Muscle of arm (tissue), 12 donors: ENCODE measurements around the gene FADS6. TPM values are rescaled to one million over a fixed set of nuclear protein-coding genes. Genes with fewer than 3 reads are reported as not detected.

ENCODE experiments used
- DNase-seq: peaks from one replicate; pipeline ENCODE4 v3.0.0-alpha.2; 2013
- polyA plus RNA-seq, 12 donors: library from polyadenylated mRNA; unstranded; fragments of 120-200 nt; gene quantifications; one replicate each; pipeline ENCODE4 v1.2.1, GENCODE V29; 2013; ENCODE audit not compliant: insufficient read length in 12 of 12

Gene FADS6
- polyA plus RNA-seq, 12 donors: 0.07 to 2.7 (median 0.37) TPM; not detected in 7

DNA sequence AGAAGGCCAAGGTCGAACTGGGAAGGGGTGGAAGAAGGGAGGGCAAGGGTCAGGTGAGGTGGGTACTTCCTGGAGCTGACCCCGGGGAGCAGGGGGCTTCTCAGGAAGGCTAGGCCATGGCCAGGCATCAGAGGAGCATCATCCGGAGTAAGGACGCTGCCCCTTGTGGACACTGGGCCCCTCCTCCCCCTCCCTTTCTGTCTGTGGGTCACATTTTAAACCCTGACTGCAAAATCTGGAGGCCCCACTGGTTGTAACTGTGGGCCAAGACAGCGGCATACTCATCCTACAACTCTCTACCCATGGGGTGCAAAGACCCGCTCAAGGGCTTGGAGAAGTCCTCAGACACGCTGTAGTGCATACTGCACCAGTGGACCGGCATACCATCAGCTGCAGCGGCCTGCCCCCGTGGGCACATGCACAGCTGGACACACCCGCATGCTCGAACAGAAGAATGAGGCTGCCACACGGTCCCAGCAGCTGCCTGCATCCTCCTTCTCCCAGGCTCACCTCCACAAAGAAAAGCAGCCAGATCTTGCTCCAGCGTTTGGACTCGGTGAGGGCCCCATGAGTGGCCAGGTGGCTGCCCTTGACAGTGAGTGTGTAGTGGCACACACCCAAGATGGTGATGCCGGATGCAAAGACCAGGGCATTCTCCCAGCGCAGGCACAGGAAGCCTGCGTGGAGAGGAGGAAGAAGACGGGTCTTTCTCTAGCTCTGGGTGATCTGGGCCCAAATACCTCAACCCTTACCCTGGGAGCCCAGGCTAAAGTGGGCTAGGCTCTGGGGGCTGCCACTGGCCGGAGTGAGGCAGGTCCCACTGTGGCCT, 1.2 kb downstream of the FADS6 start:
- DNase-seq: no peak

DNA sequence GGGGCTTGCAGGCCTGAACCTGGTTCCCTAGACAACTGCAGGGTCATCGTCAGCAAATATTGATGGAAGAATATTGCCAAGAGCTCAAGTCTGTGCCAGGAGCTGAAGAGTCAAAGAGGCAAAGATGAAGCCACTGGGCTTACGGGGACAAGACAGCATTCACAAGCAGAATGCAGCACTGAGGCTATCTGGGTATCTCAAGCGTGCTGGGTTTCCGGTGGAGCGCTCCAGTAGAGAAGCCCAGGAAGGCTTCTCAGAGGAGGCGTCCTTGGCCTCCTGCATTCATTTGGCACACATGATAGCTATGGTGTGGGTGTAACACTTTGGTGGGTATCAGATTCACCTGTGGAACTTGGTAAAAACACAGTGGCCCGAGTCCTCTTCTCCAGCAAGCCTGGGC, 2.9 kb downstream of the FADS6 start:
- no peak for DNase-seq

DNA sequence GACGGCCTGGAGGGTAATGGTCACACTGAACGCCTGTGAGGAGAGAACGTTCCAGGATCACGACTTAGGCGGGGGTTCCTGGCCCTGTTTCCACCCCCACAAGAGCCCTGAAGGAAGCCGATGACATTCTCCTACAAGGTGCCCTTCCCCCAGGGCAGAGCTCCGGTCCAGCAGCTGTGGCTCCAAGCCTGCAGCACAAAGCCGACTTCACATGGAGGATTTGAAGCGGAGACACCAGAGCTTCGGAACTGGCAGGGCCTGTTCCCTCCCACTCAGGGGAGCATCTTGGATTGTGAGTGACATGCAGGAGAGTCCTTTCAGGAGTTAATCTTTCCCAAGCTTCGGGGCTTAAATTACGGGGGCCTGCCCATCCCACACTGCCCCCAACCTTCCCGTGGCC, 5.0 kb downstream of the FADS6 start:
- no peak for DNase-seq

DNA sequence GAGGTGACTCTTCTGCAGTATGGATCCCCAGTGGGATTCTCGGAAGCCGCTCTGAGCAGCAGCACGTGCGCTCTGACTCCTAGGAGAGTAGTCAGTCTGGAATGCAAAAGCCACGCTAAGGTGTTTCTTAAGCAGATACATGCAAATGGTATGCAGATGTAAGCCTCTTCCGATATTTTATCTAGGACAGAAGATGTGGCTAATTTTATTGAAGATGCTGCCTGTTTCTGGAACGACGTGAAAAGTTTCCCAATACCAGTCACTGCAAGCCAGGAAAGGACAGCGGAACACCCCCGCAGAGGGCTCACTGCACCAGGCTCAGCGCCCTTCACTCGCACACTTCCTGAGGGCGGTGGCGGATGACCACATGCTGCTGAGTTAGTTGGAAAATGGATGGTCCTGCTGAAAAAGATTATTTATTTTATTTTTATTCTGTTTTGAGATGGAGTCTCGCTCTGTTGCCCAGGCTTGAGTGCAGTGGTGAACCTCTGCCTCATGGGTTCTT, 10.1 kb downstream of the FADS6 start:
- no peak for DNase-seq

DNA sequence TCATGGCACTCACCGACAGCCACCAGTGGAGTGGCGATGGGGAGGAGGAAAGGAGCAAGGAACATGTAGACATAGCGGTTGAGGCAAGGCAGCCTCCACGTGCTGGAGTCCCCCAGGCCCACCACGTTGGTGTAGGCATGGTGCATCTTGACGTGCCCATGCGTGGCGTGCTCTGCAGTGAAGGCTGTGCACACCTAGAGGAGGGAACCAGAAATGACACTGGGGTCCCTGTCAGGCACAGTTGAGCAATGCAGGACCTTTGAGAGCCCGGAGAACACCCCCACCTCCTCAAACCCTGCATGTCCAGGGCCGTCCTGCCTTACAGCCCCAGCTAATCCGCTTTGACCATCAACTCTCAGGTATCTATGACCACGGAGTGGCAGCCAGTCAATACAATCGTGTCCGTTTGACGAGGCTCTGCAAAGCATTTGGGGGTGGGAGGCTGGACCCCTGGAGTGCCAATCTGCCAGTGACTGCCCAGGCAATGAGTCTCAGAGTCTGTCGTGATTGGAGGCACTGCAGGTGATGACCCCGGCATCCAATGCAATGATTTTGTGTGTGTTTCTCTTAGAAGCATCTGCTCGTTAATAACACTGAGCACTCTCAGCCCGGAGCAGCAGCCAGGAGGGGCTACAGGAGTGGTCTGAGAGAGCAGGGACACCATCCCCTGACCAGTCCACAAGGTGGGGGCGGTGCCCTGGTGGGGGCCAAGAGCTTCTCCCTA, 10.8 kb downstream of the FADS6 start:
- no peak for DNase-seq

DNA sequence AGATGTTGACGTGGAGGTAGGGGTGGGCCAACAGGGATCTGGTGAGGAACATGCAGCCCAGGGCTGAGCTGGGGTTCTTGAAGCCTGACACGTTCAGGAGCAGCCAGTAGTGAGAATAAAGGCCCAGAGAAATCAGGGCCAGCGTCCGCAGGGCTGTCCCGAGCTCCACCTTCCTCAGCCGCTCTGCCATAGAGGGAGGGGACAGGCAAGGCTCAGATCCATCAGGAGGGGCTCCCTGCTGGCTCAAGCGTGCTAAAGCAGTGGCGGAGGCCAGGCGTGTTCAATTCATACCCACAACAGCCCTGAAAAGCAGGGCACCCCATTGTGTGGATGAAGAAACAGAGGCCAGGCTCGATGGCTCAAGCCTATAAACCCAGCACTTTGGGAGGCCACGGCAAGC, 12.4 kb downstream of the FADS6 start:
- DNase-seq: no peak

DNA sequence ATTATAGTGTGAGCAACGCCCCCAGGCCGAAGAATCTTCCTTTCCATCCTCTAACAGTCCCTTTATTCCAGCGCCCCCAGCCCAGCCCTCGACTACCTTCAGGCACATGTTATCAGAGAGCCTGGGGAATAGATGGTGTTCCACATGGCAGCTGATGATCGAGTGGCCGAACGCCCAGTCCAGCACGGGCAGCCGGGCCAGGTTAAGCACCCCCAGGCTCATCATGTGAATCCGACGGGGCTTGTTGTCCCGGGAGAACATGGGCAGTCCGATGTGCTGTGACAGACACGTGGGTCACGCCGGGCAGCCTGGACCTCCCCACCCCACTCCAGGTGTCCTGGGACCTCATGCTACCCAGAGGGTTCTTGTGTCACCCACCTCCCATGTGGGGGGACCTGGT, 14.1 kb downstream of the FADS6 start:
- no peak for DNase-seq

DNA sequence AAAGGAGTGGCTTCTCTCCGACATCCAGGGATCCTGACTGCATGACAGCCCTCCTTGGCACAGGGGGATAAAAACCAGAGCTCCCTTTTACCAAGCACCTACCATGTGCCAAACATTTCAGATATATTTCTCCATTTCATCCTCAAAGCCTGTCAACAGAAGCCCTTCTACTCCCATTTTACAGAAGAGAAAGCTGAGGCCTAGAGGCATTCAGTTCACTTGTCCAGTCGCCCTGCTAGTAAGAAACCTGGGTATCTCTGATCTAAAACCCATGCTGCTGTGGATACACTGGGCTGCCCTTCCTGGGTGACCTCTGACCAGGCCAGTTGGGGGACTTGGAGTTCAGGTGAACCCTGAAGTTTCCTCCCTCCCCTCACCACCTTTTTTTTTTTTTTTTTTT, 14.8 kb downstream of the FADS6 start:
- no peak for DNase-seq

DNA sequence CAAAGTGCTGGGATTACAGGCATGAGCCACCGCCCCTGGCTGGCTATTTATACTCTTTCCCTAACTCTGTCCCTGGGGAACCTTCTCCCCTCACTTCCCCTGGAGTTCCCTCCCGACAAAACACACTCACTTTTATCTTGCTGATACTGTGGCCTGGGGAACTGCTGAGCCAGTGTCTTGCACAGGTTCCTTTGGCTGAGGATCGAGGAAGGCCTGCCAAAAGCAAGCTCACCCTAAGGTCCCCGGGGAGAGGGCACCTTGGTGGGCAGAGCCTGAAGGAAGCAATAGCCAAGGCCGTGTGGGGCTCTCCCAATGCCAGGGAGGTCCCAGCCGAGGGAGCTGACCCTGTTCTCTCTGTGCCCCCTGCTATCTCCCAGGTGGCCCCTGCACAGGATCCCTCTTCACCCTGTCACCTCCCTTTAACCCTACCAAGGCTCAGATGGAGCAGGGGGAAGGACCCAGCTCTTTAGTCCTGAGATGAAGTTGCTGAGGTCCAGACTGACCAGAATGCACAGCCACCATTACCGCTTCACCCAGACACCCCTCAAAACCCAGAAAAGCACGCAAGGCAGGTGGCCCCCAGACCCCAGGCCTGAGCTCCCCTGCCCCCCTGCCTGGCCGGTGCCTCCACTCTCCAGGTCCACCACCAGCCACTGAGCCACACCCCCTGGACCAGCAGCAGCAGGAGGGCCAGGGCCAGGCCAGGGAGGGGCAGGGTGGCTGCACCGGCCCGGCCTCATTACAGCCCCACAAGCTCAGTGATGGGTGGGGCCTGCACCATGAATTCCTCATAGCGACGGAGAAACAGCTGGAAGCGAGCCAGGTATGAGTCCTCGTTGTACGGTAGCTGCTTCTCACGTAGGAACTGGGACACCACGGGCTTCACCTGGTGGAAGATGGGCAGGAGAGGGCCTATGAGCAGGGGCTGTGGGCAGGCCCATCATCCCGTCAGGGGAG, 15.6 kb downstream of the FADS6 start:
- no peak for DNase-seq

DNA sequence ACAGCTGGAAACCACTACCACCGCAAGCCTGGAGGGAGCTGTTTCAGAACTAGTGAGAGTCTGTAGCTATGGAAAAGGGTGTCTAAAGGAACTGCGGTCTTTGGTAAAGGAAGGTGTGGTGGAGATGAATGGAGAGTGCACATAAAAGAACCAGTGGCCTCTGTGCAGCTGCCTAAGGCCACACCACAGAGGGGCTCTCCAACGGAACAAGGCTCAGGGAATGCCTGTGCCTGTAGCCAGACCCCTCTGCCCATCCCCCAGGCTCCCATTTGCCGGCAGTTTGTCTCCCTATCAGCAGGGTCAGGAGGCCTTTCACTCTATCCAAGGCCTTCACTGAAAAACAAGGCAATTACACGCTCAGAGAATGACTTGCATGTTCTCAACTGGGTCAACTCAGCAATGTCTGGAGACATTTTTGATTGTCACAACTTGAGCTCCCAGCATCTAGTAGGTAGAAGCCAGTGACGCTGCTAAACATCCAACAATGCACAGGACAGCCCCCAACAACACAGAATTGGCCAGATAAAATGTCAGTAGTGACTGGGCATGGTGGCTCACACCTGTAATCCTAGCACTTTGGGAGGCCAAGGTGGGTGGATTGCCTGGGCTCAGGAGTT, 17.3 kb downstream of the FADS6 start:
- DNase-seq: no peak

DNA sequence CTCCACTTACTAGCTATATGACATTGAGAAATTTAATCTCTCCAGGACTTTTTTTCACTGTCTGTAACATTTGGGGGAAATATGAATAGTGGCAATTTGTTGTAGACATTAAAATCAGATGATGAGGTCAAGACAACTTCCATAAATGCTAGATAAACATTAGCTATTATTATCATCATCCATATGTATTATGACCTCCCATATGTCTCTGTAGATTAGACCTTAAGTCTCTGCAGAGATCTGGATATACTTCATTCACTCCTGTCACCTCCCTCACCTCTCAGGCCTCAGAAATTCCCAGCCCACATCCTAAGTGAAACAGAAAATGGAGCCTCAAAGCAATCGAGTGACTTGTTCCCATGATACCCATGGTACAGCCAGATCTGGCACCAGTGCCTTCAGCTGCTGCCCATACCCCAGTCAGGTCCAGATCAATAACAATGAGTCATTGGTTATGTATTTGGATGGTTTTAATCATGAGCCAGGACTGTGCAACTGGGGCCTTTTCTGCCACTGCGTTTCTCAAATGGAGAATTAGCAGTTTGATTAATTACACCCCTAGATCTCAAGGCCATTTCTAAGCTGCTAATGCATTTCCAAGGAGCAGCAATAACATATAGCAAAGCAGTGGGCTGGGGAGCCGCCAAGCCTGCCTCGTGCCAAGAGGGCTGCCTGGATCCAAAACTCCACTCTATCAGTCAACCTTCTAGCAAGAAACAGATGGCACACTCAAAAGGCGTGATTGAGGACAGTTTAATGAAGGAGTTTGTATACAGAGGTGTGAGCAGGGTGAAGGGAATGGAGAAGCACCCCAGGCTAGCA, 18.1 kb downstream of the FADS6 start:
- DNase-seq: no peak

DNA sequence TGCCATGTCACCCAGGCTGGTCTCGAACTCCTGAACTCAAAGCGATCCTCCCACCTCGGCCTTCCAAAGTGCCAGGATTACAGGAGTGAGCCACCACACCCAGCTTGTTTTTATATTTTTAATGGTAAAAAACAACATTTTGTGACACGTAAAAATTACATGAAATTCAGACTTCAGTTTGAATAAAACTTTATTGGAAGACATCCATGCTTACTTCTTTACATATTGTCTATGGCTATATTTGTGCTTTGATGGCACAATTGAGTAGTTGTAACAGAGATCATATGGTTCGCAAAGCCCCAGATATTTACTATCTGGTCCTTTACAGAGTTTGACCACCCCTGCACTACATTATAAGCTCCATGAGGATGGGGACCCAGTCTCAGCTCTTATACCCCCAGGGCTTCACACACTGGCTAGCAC, 18.8 kb downstream of the FADS6 start:
- no peak for DNase-seq

DNA sequence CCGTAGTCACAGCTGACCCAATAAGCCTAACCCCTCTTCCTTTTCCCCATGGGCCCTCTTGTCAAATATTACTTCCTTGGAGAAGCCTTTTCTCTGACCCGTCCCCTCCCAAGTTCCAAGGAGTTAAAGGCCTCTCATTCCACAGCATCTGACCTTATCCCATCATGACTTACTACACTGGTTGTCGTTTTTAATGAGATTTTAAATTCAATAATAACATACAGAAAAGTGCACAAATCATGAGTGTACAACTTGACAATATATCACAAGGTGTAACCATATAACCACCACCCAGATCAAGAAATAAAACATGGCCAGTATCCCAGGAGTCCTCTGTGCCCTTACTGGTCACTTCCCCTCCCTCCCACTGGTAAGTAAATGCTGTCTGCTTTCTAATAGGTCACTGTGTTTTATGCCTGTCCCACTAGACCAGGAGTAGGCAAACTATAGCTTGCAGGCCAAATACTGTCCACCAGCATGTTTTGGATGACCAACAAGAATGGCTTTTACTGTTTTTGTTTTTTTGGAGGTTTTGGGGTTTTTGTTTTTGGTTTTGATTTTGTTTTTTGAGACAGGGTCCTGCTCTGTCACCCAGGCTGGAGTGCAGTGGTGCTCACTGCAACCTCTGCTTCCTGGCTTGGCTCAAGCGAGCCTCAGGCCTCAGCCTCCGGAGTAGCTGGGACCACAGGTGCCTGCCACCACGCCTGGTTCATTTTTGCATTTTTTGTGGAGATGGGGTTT, 19.4 kb downstream of the FADS6 start:
- no peak for DNase-seq

DNA sequence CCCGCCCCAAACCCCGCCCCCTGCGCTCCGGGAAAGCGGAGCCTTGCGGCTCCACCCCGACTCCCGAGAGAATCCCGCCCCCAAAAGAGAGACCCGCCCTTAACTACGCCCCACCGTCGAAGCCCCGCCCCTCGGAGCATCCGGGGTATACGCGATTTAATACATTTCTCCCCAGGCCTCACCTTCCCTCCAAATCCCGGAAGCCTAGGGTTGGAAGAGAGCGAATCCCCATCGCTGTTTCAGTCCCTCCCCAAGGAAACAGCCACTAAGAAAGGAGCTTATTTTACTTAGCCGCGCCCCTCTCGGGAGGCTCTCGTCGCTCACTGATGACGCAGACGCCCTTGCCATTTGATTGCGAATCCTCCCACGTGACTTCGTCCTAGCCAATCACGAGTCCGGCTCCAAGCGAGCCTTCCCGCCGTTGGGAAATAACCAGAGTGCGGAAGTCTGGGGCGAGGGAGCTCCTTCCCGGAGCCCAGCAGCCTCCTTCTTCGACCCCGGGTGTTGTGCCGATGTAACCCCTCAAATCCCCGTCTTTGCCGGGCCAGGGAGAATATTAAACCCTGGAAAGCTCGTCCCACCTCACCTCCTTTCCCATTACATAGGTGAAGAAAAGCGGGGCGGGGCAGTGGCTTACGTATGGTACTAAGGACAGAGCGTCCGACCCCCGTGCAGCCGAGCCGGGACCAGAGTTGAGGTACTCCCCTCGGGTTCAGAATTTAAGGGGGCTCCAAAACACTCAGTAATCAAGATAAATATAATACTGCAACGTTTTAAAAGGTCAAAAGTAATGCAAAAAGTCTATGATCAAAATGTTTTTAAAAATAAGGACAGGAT, 20.2 kb downstream of the FADS6 start:
- DNase-seq: peak; percentile 100

DNA sequence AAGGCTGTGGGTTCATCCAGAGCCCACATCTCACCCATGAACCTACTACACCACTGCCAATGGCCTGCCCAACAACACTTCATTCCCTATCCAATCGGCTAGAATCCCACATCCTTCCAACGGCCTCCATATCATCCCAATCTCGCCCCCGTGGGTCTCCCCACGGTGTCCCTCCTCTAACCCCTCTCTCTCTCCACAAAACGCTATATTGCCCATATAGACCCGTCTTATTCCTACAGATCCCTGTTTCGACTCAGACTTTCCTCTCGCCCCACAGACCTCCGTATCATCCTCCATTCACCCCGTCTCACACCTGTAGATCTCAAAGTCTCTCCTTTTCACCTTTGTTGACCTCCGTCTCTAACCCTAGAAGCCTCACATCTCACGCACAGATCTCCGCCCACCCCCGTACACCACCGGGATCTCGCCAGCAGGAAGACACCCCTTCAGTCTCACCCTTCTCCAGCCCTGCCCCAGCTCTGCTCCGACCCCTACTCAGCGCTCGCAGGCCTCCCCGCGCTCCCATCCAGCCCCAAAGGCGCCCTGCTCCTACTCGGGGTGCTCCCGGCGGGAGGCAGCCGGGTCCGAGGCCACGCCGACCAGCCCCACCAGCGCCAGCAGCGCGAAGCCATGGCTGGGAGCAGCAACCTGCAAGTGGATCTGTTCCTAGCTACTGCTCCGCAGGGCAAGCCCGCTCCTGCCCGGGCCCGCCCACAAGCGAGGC, 21.0 kb downstream of the FADS6 start, which contains the start of gene FDXR:
Gene FDXR (minus strand): TSS at position 682 of the 724 bp plus-strand sequence. CDS start 50 bp downstream, at position 632.
- DNase-seq: no peak

DNA sequence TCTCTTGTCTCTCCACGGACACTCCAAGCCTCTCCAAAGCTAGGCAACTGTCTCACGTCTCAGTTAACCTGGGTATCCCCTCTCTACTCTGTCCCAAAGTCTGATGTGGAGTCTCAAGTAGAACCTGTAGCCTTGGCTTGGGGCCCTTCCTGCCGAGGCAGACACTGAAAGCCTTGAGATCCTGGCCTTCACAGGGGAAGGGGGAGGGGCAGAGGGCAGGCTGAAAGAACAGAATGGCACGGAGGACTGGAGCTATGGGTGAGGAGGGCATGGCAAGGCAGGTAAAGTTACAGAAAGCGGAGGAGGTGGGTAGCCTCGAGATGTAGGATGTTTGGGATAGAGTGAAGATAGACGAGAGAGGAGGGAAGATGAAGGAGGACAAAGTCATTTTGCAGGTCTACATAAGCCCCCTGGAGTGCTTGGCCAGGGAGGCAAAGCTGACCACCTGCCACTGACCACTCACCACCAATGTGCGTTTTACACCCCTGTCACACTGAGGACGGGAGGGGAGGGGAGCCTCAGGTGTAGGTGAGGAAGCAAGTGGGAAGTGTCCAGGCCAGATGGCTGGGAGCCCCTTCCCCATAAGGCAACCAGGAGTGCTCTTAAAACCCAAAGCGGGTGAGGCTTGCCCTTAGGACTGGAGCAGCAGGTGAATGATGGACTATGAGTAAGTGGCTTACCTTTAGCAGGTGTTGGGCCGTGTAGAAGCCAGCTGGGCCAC, 21.9 kb downstream of the FADS6 start:
- no peak for DNase-seq

DNA sequence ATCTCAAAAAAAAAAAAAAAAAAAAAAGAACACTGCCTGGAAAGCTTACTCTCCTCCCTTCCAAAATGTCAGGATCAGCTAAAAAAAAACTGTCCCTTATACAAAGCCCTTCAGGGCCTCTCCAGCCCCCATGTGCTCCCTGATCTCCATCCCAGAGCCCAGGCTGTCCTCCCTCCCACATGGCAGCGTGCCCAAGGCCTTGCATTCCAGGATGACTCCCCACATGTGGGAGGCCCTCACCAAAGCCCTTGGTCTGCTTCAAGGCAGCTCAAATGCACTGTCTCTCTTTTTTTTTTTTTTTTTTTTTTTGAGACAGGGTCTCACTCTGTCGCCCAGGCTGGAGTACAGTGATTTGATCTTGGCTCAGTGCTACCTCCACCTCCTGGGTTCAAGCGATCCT, 22.9 kb downstream of the FADS6 start:
- no peak for DNase-seq
